Astrocyte (in vitro differentiated cells and primary cell): ENCODE results near the gene UNC50. TPM values are rescaled to one million over a fixed set of nuclear protein-coding genes. Genes with fewer than 3 reads are reported as not detected.
A peak's percentile ranks its signal among the peaks of the same experiment; 100 is the strongest.

Experiments used
- DNase-seq: peaks from one replicate; pipeline ENCODE4 v3.0.0-alpha.2; 2010; ENCODE audit warnings: low read depth
- FAIRE-seq: peaks from 2 replicates; lab custom pipeline; 2011; peaks lifted over from hg19 to GRCh38; lab: Jason Lieb, UNC
- H2AFZ ChIP-seq: 2 replicates; pipeline ENCODE4 v1.6.0; 2012; ENCODE audit warnings: low read depth, low read length, inconsistent platforms
- H3K27ac ChIP-seq: 2 replicates; pipeline ENCODE4 v1.5.1; 2011; ENCODE audit warnings: low read depth, low read length, inconsistent platforms
- H3K27me3 ChIP-seq: 2 replicates; pipeline ENCODE4 v1.6.0; 2011; ENCODE audit warnings: low read length, inconsistent platforms; ENCODE audit not compliant: insufficient read depth
- H3K36me3 ChIP-seq: 2 replicates; pipeline ENCODE4 v1.5.1; 2011; ENCODE audit warnings: low read length, inconsistent platforms; ENCODE audit not compliant: insufficient read depth
- H3K4me1 ChIP-seq: 2 replicates; pipeline ENCODE4 v1.5.1; 2011; ENCODE audit warnings: low read length, inconsistent platforms; ENCODE audit not compliant: insufficient read depth
- H3K4me2 ChIP-seq: 2 replicates; pipeline ENCODE4 v1.6.0; 2012; ENCODE audit warnings: low read length, inconsistent platforms
- H3K4me3 ChIP-seq: 2 replicates; pipeline ENCODE4 v1.5.1; 2011; ENCODE audit warnings: low read depth, mild to moderate bottlenecking, low read length, inconsistent platforms; ENCODE audit not compliant: insufficient read depth
- H3K79me2 ChIP-seq: 2 replicates; pipeline ENCODE4 v1.6.0; 2012; ENCODE audit warnings: mild to moderate bottlenecking, low read length, inconsistent platforms; ENCODE audit not compliant: insufficient read depth
- H3K9ac ChIP-seq: 2 replicates; pipeline ENCODE4 v1.6.0; 2012; ENCODE audit warnings: mild to moderate bottlenecking, low read length, inconsistent platforms
- H3K9me3 ChIP-seq: 2 replicates; pipeline ENCODE4 v1.5.1; 2012; ENCODE audit warnings: low read depth, mild to moderate bottlenecking, low read length, inconsistent platforms; ENCODE audit not compliant: insufficient read depth
- H4K20me1 ChIP-seq: 2 replicates; pipeline ENCODE4 v1.6.0; 2012; ENCODE audit warnings: low read length, inconsistent platforms; ENCODE audit not compliant: insufficient read depth
- H3K27ac Mint-ChIP-seq: one replicate; pipeline ENCODE4 v1.8.0; 2021; ENCODE audit warnings: mild to moderate bottlenecking, mixed read lengths; ENCODE audit not compliant: unreplicated experiment
- H3K27me3 Mint-ChIP-seq: one replicate; pipeline ENCODE4 v1.8.0; 2021; ENCODE audit warnings: low read depth, mixed read lengths; ENCODE audit not compliant: unreplicated experiment
- H3K36me3 Mint-ChIP-seq: one replicate; pipeline ENCODE4 v1.8.0; 2021; ENCODE audit warnings: low read depth, mixed read lengths; ENCODE audit not compliant: unreplicated experiment
- H3K4me1 Mint-ChIP-seq: one replicate; pipeline ENCODE4 v1.8.0; 2021; ENCODE audit warnings: low read depth, mixed read lengths; ENCODE audit not compliant: unreplicated experiment
- H3K4me3 Mint-ChIP-seq: one replicate; pipeline ENCODE4 v1.8.0; 2021; ENCODE audit warnings: mild to moderate bottlenecking, moderate library complexity, mixed read lengths; ENCODE audit not compliant: unreplicated experiment
- H3K9me3 Mint-ChIP-seq: one replicate; pipeline ENCODE4 v1.8.0; 2021; ENCODE audit warnings: mild to moderate bottlenecking, mixed read lengths; ENCODE audit not compliant: unreplicated experiment
- EZH2 ChIP-seq: IDR thresholded peaks from 2 replicates; pipeline ENCODE4 v1.6.1; 2012; ENCODE audit warnings: mild to moderate bottlenecking, low read length, inconsistent platforms; ENCODE audit not compliant: insufficient read depth
- total RNA-seq: library from RNA; stranded (reverse); gene quantifications from 2 replicates; pipeline ENCODE4 v1.2.1, GENCODE V29; 2021
- TF ChIP-seq, protein P1 (sequence below): IDR thresholded peaks from 2 replicates; pipeline ENCODE4 v1.5.1; 2011; ENCODE audit warnings: low read depth, mild to moderate bottlenecking, inconsistent platforms, low read length, moderate library complexity; ENCODE audit not compliant: insufficient read depth

Gene UNC50
- total RNA-seq, 1 donor from 2014 or later, result 26.8 TPM

DNA sequence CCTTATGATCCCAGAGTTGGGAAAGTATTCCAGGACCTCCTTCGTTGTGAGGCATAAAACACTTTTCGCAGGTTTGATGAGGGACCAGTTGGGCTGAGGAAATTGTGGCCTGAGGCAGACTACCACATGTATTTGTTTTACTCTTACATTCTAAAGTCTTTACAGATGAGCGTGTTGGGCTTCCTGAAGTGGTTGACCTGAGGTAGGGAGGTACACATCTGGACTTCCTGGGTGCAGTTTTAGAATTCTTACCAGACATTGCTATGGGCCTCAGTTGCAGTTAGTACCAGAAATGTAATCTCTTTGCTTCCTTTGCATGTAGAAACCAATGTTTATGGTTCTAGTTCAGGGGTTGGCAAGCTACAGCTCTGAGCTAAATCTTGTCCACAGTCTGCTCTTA, 48.8 kb upstream of the UNC50 start:
- Histone ChIP-seq H3K27me3 (no peaks in the 10 kb centered on the region), H3K4me3 (no peak overlapping the region), H3K9me3 (no peaks in the 10 kb centered on the region), H3K27ac (peak overlapping the region; percentile 54), H3K79me2 (no peaks in the 10 kb centered on the region), H3K4me1 (peaks cover 17% of the 10 kb centered on the region), H3K36me3 (peaks cover 2% of the 10 kb centered on the region), H2AFZ (no peak overlapping the region), H3K4me2 (peak overlapping the region; percentile 39), H4K20me1 (no peaks in the 10 kb centered on the region), H3K9ac (no peak overlapping the region)
- FAIRE-seq (peak; percentile 23), DNase-seq (peak; percentile 6)
- peaks cover 18% of the 10 kb centered on the region for H3K36me3 Mint-ChIP-seq
- H3K4me3 Mint-ChIP-seq, result no peak overlapping the region
- H3K27me3 Mint-ChIP-seq, result no peaks in the 10 kb centered on the region
- H3K27ac Mint-ChIP-seq, result peak overlapping the region; percentile 4
- TF ChIP-seq EZH2, result no peak
- TF ChIP-seq, protein P1, sequence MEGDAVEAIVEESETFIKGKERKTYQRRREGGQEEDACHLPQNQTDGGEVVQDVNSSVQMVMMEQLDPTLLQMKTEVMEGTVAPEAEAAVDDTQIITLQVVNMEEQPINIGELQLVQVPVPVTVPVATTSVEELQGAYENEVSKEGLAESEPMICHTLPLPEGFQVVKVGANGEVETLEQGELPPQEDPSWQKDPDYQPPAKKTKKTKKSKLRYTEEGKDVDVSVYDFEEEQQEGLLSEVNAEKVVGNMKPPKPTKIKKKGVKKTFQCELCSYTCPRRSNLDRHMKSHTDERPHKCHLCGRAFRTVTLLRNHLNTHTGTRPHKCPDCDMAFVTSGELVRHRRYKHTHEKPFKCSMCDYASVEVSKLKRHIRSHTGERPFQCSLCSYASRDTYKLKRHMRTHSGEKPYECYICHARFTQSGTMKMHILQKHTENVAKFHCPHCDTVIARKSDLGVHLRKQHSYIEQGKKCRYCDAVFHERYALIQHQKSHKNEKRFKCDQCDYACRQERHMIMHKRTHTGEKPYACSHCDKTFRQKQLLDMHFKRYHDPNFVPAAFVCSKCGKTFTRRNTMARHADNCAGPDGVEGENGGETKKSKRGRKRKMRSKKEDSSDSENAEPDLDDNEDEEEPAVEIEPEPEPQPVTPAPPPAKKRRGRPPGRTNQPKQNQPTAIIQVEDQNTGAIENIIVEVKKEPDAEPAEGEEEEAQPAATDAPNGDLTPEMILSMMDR, result no peak
- peaks cover 14% of the 10 kb centered on the region for H3K4me1 Mint-ChIP-seq
- no peaks in the 10 kb centered on the region for H3K9me3 Mint-ChIP-seq

DNA sequence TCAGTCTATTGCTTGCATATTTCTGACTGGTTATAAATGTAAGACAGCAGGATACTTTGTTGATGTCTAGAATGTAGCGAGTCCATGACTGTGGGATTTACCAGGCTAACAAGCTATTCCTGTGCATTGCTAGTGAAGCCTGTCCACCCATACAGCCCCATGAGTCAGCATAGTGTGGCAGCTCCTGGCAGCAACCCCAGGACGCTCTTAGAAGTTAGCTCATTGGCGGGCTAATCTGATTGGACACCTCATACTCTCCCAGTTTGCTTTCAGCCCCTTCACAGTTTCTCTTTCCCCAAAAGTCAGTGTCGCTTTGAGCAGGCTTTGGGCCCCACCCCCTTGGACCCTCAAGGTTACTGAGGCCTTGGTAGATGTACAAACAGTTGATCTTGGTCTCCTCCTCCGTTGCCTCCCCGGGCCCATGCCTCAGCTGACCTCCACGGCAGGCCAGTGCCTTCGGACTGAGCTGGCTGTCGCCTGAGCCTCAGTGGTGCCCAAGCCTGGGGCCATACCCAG, 48.1 kb upstream of the UNC50 start:
- Histone ChIP-seq H3K4me2 (peak overlapping the region; percentile 39), H3K9ac (peak overlapping the region; percentile 49), H4K20me1 (no peaks in the 10 kb centered on the region), H2AFZ (peak overlapping the region; percentile 61), H3K4me1 (peaks cover 17% of the 10 kb centered on the region), H3K27me3 (no peaks in the 10 kb centered on the region), H3K79me2 (no peaks in the 10 kb centered on the region), H3K4me3 (no peak overlapping the region), H3K27ac (peak overlapping the region; percentile 54), H3K36me3 (no peaks in the 10 kb centered on the region), H3K9me3 (no peaks in the 10 kb centered on the region)
- no peaks in the 10 kb centered on the region for H3K9me3 Mint-ChIP-seq
- peak; percentile 98 for FAIRE-seq
- H3K4me1 Mint-ChIP-seq, result peaks cover 14% of the 10 kb centered on the region
- peak; percentile 92 for DNase-seq
- H3K4me3 Mint-ChIP-seq, result no peak overlapping the region
- TF ChIP-seq, protein P1, result no peak
- TF ChIP-seq EZH2, result no peak
- H3K27ac Mint-ChIP-seq, result peak overlapping the region; percentile 64
- peaks cover 13% of the 10 kb centered on the region for H3K36me3 Mint-ChIP-seq
- no peaks in the 10 kb centered on the region for H3K27me3 Mint-ChIP-seq

DNA sequence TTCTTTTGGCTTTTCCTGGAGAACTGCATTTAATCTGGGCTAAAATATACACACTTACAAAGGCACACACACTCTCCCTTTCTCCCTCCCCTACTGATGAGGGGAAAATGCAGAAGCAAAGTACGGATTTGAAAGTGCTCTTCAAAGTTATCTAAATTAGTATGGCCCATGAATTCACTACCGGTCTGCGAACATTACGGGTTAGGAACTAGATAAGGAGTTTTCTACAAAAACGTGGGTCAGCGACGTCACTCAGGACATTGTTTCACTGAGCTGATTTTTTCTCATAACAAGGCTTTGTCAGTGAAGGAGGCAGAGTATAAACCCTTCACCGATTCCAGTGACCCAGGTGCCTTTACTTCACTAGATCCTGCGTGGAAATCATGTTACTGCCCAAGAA, 47.4 kb upstream of the UNC50 start:
- H3K36me3 Mint-ChIP-seq, result peaks cover 12% of the 10 kb centered on the region
- Histone ChIP-seq H2AFZ (no peak overlapping the region), H3K4me3 (no peak overlapping the region), H3K27ac (no peak overlapping the region), H3K9ac (no peak overlapping the region), H3K9me3 (no peaks in the 10 kb centered on the region), H4K20me1 (no peaks in the 10 kb centered on the region), H3K4me2 (no peak overlapping the region), H3K27me3 (no peaks in the 10 kb centered on the region), H3K36me3 (no peaks in the 10 kb centered on the region), H3K79me2 (no peaks in the 10 kb centered on the region), H3K4me1 (peaks cover 17% of the 10 kb centered on the region)
- FAIRE-seq, result no peak
- H3K27me3 Mint-ChIP-seq, result no peaks in the 10 kb centered on the region
- no peak overlapping the region for H3K27ac Mint-ChIP-seq
- no peaks in the 10 kb centered on the region for H3K9me3 Mint-ChIP-seq
- DNase-seq, result no peak
- H3K4me3 Mint-ChIP-seq, result no peak overlapping the region
- H3K4me1 Mint-ChIP-seq, result peaks cover 14% of the 10 kb centered on the region
- no peak for TF ChIP-seq EZH2
- TF ChIP-seq, protein P1, result no peak
